ENCODE data around the gene FAM13C. TPM values are rescaled to one million over a fixed set of nuclear protein-coding genes. Genes with fewer than 3 reads are reported as not detected.
"Not testable (repeated sequence)": the region's sequence is repeated elsewhere in the genome, so short reads cannot be mapped to it uniquely, and the experiment has no call there.

The FAM13C gene
- total RNA-seq, 1 donor from 2014 or later, result not detected

DNA sequence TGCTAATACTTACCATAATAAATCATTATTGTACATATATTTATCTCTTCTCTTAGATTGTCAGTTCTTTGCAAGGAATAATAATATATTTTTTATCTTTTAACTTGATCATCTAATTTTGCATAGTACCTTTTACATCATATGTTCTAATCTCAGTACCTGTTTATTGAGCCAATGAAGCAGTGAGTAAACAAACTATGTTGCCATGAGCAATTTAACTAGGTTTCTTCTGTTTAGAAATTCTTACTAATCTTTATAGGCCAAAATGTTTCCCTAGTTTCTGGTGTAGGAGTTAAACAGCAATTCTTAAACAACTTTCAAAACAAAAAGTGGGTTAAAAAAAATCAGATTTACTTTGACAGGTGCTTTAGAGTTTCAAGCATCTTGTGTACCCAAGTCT lies 124.6 kb downstream of the FAM13C start:
- intact Hi-C loops (cut with micrococcal nuclease), result no loop called here

DNA sequence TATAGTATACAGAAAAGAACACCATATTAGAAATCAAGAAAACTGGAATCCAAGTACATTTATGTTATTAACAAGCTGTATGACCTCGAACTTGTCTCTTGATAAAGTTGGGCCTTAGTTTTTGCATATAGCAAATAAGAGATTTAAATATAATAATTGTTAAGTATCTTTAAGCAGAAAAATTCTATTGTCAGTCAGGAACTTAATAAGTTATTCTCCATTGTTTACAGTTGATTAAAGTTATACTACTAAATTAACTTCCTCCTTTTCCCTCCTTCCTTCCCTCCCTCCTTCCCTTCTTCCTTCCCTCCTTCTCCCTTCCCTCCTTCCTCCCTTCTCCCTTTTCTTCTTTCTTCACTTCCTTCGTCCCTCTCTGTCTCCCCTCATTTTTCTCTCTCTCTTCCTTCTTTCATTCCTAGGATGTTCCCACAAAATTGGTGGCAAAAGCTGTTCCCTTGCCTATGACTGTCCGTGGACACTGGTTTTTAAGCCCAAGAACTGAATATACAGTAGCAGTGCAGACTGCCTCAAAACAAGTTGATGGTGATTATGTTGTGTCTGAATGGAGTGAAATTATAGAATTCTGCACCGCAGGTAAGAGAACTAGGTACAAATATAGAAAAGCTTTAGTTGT lies 126.2 kb downstream of the FAM13C start:
- intact Hi-C loops (cut with micrococcal nuclease), result no loop called here

DNA sequence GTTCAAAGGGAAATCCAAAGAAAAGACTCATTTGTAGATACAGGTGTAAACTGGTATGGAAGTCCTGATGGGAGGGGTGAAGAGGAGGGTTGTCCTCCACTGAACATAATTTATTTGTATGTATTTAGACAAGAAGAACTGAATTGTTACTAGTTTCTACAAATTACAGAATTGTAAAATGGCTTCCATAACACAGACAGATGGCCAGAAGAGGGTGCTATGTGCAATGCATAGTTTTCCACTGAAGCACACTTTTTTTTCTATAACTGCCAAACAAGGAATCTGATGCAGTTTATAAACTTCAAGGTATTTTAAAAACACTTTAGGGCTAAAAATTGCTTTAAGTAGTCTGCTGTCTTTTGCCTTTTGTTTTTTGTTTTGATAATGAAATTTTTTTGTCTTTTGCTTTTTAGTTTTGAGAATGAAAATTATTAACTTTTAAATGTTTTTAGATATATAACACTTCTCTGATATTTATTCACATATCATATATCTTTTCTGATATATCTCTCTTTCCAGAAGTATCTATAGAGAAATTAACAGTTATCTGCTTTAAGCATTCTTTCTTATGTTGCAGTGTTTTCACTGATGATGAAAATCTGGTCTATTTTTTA lies 127.4 kb downstream of the FAM13C start:
- intact Hi-C loops (cut with micrococcal nuclease), result no loop called here

DNA sequence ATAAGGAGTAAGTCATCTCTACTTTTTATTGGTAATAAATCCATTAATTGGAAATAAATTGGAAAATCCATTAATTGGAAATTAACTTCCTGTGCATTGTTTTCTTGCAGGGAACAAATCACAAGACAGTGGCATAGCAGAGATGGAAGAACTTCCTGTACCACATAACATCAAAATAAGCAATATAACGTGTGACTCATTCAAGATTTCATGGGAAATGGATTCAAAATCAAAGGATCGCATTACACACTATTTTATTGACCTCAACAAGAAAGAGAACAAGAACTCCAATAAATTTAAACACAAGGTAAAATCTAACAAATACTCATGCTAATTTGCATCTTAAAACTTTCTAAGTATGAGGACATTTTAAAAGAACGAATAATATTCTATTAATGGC lies 128.2 kb downstream of the FAM13C start:
- intact Hi-C loops (cut with micrococcal nuclease), result no loop called here

DNA sequence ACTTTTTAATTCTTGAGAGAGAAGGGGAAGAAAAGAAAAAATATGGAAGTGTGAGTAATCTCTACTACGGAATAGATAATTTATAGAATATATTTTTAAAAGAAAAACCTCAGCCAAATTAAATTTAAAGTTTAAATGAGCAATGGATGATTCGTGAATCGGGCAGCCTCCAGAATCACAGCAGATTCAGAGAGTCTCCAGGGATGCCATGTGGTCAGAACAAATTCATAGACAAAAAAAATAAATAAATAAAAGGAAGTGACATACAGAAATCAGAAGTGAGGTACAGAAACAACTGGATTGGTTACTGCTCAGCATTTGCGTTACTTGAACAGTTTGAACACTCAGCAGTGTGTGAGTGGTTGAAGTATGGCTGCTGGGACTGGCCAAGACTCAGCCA lies 132.9 kb downstream of the FAM13C start:
- intact Hi-C loops (cut with micrococcal nuclease), result no loop called here

DNA sequence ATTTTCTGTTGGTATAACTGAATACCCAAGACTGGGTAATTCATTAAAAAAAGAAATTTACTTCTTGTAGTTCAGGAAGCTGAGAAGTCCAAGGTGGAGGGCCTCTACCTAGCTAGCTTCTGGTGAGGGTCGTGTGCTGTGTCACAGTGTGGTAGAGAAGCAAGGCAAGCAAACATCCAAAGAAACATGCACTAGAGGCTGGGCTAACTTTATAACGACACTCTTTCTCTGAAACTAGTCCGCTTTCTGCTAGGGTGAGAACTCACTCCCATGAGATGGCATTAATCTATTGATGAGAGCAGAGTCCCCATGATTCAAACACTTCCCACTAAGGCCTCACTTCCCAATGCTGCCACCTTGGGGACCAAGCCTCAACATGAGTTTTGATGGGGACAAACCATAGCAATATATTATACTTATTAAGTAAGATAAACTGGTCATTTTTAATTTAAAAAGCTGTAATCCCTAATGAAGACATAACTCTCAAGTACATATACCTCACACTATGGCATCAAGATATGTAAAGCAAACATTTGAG lies 135.1 kb downstream of the FAM13C start:
- intact Hi-C loops (cut with micrococcal nuclease), result no loop called here

DNA sequence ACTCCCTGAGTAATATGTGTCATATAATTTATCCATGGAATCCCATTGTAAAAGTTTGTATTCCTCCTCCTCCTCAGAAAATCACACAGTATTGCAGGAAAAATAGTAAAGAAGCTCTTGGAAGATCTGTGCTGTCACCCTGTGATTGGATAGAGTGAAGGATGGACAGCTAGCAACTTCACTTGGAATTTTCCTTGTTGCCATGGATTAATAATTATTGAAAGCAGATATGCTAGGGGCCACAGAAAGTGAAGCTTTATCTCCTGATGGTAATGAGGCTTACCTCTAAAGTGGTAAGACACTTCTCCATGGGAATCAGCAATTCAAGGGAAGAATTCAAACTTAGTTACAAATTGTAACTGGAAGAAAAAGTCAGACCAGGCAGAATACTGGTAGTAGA lies 137.1 kb downstream of the FAM13C start:
- intact Hi-C loops (cut with micrococcal nuclease), result no loop called here

DNA sequence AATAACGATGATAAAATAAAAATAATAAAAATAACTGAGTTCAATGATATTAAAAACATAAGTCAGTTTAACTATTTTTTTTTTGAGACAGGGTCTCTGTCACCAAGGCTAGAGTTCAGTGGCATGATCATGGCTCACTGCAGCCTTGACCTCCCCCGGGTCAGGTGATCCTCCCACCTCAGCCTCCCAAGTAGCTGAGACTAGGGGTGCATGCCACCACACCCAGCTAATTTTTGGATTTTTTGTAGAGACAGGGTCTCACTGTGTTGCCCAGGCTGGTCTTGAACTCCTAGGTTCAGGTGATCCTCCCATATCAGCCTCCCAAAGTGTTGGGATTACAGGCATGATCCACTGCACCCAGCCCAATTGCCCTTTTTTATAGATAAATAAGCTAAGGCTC lies 138.8 kb downstream of the FAM13C start:
- intact Hi-C loops (cut with micrococcal nuclease), result not testable (repeated sequence)

DNA sequence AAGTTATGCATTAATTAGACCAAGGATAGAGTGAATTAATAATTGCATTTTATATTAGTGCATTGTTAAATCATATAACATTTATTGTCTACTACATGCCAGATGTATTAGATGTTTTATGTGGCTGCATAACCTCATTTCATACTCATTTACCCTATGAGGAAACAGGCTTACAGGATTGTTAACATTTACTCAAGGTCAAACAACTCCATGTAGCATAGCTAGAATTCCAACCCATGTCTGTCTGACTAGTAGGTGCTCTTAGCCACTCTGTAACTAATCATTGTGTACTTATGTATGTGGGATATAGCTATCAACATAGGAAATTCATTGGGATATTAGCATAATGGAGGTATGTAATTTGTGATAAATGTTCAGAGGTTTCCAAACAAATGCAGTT lies 139.6 kb downstream of the FAM13C start:
- intact Hi-C loops (cut with micrococcal nuclease), result no loop called here

DNA sequence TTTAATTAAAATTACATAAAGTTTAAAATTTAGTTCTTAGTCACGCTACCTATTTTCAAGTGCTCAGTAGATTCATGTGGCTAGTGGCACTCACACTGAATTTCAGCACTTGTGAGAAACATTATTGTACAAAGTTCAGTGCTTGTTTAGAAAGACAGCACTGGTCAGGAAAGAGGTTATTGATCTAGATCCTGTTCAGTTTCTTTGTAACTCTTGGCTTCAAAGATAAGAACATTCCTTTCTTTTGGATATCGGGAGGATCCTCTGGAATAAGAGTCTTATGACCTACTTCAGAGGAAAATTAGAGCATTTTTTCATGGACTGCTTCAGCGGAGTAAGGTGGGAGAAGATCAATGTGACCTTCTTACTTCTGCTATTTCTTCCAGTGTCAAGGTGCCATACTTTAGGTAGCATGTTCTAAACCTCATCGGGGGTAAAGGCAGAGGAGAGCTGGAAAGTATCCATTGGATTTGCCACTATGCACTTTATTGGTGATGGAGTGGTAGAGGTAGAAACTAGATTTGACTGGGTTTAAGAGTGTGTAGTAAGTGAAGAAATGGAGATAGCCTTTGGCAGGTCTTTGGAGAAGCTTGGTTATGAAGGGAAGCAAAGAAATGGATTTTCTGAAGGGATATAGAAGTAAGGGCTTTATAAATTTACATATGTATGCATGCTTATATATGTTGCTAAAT lies 146.0 kb downstream of the FAM13C start:
- intact Hi-C loops (cut with micrococcal nuclease), result no loop called here

DNA sequence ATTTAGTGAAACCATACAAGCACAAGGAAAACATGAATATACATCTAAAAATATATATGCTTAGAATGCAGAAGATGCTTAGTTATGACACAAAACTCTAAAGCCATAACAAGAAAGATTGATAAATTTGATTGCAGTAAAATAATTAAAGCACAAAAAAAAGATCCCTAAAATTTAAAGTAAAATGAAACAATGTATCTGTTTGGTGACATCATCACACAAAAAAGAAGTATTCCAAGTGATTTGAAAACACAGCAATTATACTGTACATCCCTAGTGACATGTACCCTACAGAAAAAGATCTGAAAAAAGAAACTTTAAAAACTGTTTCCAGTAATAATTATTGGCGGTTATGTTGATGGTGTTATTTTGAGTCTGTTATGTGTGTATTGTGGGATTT lies 148.2 kb downstream of the FAM13C start:
- intact Hi-C loops (cut with micrococcal nuclease), result no loop called here

DNA sequence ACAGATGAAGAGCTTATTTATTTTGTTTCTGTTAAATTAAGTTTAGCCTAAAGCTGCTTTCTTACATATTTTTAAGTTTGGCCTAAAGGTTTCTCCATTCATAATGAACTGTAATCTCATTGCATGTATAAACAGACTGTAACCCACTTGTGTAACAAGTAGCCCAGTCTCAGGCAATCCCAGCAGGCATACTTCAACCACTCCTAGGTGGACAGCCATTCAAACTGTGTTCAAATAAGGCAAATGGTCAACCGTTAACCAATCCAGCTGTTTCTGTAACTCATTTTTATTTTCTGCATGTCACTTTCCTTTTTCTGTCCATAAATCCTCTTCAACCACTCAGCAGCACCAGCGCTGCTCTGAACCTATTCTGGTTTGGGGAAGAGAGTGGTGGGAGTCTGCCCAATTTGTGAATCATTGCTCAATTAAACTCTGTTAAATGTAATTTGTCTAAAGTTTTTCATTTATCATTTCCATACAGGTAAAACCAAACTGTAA lies 150.0 kb downstream of the FAM13C start:
- intact Hi-C loops (cut with micrococcal nuclease), result no loop called here

DNA sequence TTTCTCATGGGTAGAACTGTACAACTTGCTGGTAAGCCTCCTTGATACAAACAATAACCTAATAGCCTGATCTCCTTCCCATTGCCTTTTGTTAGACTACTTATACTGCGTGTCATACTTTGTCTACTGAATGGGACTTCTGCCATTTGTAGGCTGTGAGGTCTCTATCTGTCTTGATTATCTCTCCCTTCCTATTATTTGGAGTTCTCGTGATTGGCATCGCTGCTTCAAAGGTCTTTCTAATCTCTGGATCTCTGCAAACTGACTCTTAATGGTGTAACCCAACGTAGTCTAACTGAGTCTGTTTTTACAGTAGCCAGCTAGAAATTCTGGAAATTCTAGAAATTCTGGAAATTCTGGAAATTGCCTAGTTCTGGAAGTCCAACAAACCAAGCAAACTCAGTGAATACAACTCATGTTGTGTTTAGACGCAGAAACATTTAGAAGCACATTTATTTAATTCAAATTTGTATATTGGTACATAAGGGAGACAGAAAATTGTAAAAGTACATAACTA lies 156.1 kb downstream of the FAM13C start:
- intact Hi-C loops (cut with micrococcal nuclease), result no loop called here

Other genes starting within 250 kb of the FAM13C start
- not detected in 2 replicates for gene PHYHIPL, start 185.9 kb downstream of the FAM13C start, total RNA-seq

Measured in T-helper 2 cell treated with Interferon-gamma antibody and Interleukin-4, amounts not matched to agents 100 ng/mL and 5 ng/mL, for 36 hours (primary cell).